HepG2 (cell line): ENCODE data around the gene MARCHF6. TPM values are rescaled to one million over a fixed set of nuclear protein-coding genes. Genes with fewer than 3 reads are reported as not detected.

Experiments used
- MTA1 ChIP-seq: sonication (generic); formaldehyde crosslinking; IDR thresholded peaks from 2 replicates; pipeline ENCODE4 v1.4.0; 2020; ENCODE audit warnings: missing genetic modification reagents, mild to moderate bottlenecking, borderline replicate concordance
- MXD4 ChIP-seq: IDR thresholded peaks from 2 replicates; pipeline ENCODE4 v1.6.1; 2016; ENCODE audit warnings: mild to moderate bottlenecking, missing biosample characterization, missing genetic modification reagents
- NCOA2 ChIP-seq: sonication (generic); formaldehyde crosslinking; IDR thresholded peaks from 2 replicates; pipeline ENCODE4 v1.8.0; 2022; ENCODE audit warnings: inconsistent platforms
- PHF5A ChIP-seq: IDR thresholded peaks from one replicate; pipeline ENCODE4 v1.6.1; 2018; ENCODE audit warnings: low read depth, missing genetic modification reagents; ENCODE audit not compliant: unreplicated experiment
- ZBTB20 ChIP-seq: sonication (generic); formaldehyde crosslinking; IDR thresholded peaks from 2 replicates; pipeline ENCODE4 v1.8.1; 2023; ENCODE audit warnings: missing genetic modification reagents, low read depth, mild to moderate bottlenecking, borderline replicate concordance
- ZBTB21 ChIP-seq: sonication (generic); formaldehyde crosslinking; IDR thresholded peaks from 2 replicates; pipeline ENCODE4 v1.4.0; 2020; ENCODE audit warnings: missing genetic modification reagents
- ZNF160 ChIP-seq: sonication (generic); formaldehyde crosslinking; IDR thresholded peaks from 2 replicates; pipeline ENCODE4 v1.8.0; 2022; ENCODE audit warnings: mild to moderate bottlenecking, inconsistent platforms, missing genetic modification reagents
- ZNF207 ChIP-seq: fragments of 450-650 bp; IDR thresholded peaks from 2 replicates; pipeline ENCODE4 v1.6.1; 2016; ENCODE audit warnings: antibody characterized with exemption, borderline replicate concordance
- ZNF225 ChIP-seq: sonication (generic); formaldehyde crosslinking; IDR thresholded peaks from 2 replicates; pipeline ENCODE4 v1.4.0; 2020; ENCODE audit warnings: mild to moderate bottlenecking, missing genetic modification reagents
- ZNF564 ChIP-seq: sonication (generic); formaldehyde crosslinking; IDR thresholded peaks from 2 replicates; pipeline ENCODE4 v1.8.1; 2023; ENCODE audit warnings: mild to moderate bottlenecking, missing genetic modification reagents
- ZNF570 ChIP-seq: sonication (generic); formaldehyde crosslinking; IDR thresholded peaks from 2 replicates; pipeline ENCODE4 v1.4.0; 2020; ENCODE audit warnings: mild to moderate bottlenecking, missing genetic modification reagents, borderline replicate concordance
- ZNF713 ChIP-seq: sonication (generic); formaldehyde crosslinking; IDR thresholded peaks from 2 replicates; pipeline ENCODE4 v1.4.0; 2020; ENCODE audit warnings: mild to moderate bottlenecking, missing genetic modification reagents
- polyA plus RNA-seq, 8 experiments: library from polyadenylated mRNA; depleted of rRNA in 3 of 8; stranded (reverse) in 7 of 8; unstranded in 1 of 8; fragments of >200 nt; fragmentation: Illumina TruSeq in 4 of 8; extraction: Trizol in 4 of 8; gene quantifications; 2 replicates each; pipeline versions ENCODE4 v1.2.1 to v1.2.3, GENCODE V29; 2011 to 2016; ENCODE audit warnings: low read depth in 4 of 8, missing spikeins in 1 of 8, mixed read lengths in 1 of 8; ENCODE audit not compliant: insufficient read depth in 1 of 8
- total RNA-seq, 5 experiments: library from RNA; depleted of rRNA; stranded (reverse); fragments of >200 nt; fragmentation: Illumina TruSeq; extraction: Trizol; gene quantifications; 2 replicates each; pipeline ENCODE4 v1.2.3, GENCODE V29; 2016; ENCODE audit warnings: low read depth in 1 of 5
- TF ChIP-seq, protein P1 (sequence below): sonication (generic); formaldehyde crosslinking; IDR thresholded peaks from 2 replicates; pipeline ENCODE4 v1.8.0; 2022; ENCODE audit warnings: missing genetic modification reagents, mild to moderate bottlenecking, borderline replicate concordance
- TF ChIP-seq, protein P2 (sequence below): sonication (generic); formaldehyde crosslinking; IDR thresholded peaks from 2 replicates; pipeline ENCODE4 v1.5.1; 2020; ENCODE audit warnings: mild to moderate bottlenecking, missing genetic modification reagents, moderate library complexity
- TF ChIP-seq, protein P3 (sequence below): IDR thresholded peaks from 2 replicates; pipeline ENCODE4 v1.6.1; 2018; ENCODE audit warnings: missing genetic modification reagents, mild to moderate bottlenecking, missing compliant biosample characterization
- TF ChIP-seq, protein P4 (sequence below): sonication (generic); formaldehyde crosslinking; IDR thresholded peaks from 2 replicates; pipeline ENCODE4 v1.9.0; 2021; ENCODE audit warnings: mild to moderate bottlenecking, missing genetic modification reagents
- TF ChIP-seq, protein P5 (sequence below): sonication (generic); formaldehyde crosslinking; IDR thresholded peaks from 2 replicates; pipeline ENCODE4 v1.8.0; 2022; ENCODE audit warnings: missing genetic modification reagents, low read depth, mild to moderate bottlenecking, borderline replicate concordance

The MARCHF6 gene
- total and polyA plus RNA-seq, 2 of the 13 experiments (the other 11 are each of a cell fraction or from before 2014, with no cell fraction given), result 48.6 to 107 TPM

DNA sequence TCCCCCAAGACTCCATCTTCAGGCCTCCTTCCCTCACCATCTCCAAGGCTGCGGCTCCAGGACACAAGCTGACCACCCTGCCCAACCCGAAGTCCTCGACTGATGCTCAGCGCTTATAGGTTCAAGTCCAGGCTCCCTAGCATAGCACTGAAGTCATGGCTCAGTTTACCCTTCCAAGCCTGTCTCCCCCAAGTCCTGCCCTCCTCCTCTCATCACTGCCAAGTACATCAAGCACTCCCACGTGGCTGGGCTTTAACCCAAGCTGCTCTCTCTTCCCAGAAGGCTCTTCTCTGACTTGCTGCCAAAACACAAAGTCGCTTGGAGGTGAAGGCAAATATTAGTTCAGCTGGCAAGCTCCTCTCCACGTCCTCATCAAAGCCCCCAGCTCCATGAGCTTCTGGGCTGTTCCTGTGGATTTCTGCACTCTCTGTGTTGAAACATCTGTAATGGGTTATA is 22.1 kb upstream of the MARCHF6 start (continued):
- TF ChIP-seq, protein P1, sequence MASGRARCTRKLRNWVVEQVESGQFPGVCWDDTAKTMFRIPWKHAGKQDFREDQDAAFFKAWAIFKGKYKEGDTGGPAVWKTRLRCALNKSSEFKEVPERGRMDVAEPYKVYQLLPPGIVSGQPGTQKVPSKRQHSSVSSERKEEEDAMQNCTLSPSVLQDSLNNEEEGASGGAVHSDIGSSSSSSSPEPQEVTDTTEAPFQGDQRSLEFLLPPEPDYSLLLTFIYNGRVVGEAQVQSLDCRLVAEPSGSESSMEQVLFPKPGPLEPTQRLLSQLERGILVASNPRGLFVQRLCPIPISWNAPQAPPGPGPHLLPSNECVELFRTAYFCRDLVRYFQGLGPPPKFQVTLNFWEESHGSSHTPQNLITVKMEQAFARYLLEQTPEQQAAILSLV (CRISPR knock-in tag), result no peak; the same call in 1 of the 2 replicates
- TF ChIP-seq ZNF160 (CRISPR knock-in tag), result no peak
- TF ChIP-seq, protein P2, sequence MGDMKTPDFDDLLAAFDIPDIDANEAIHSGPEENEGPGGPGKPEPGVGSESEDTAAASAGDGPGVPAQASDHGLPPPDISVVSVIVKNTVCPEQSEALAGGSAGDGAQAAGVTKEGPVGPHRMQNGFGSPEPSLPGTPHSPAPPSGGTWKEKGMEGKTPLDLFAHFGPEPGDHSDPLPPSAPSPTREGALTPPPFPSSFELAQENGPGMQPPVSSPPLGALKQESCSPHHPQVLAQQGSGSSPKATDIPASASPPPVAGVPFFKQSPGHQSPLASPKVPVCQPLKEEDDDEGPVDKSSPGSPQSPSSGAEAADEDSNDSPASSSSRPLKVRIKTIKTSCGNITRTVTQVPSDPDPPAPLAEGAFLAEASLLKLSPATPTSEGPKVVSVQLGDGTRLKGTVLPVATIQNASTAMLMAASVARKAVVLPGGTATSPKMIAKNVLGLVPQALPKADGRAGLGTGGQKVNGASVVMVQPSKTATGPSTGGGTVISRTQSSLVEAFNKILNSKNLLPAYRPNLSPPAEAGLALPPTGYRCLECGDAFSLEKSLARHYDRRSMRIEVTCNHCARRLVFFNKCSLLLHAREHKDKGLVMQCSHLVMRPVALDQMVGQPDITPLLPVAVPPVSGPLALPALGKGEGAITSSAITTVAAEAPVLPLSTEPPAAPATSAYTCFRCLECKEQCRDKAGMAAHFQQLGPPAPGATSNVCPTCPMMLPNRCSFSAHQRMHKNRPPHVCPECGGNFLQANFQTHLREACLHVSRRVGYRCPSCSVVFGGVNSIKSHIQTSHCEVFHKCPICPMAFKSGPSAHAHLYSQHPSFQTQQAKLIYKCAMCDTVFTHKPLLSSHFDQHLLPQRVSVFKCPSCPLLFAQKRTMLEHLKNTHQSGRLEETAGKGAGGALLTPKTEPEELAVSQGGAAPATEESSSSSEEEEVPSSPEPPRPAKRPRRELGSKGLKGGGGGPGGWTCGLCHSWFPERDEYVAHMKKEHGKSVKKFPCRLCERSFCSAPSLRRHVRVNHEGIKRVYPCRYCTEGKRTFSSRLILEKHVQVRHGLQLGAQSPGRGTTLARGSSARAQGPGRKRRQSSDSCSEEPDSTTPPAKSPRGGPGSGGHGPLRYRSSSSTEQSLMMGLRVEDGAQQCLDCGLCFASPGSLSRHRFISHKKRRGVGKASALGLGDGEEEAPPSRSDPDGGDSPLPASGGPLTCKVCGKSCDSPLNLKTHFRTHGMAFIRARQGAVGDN (CRISPR knock-in tag), result peak; percentile 83
- TF ChIP-seq PHF5A (CRISPR knock-in tag), result no peak
- peak; percentile 47; the same call in 1 of the 2 replicates for TF ChIP-seq ZNF564 (CRISPR knock-in tag)
- TF ChIP-seq ZNF207, result no peak
- peak; percentile 45; the same call in 1 of the 2 replicates for TF ChIP-seq MTA1 (CRISPR knock-in tag)
- no peak; the same call in 1 of the 2 replicates for TF ChIP-seq MXD4 (CRISPR knock-in tag)
- TF ChIP-seq, protein P3, sequence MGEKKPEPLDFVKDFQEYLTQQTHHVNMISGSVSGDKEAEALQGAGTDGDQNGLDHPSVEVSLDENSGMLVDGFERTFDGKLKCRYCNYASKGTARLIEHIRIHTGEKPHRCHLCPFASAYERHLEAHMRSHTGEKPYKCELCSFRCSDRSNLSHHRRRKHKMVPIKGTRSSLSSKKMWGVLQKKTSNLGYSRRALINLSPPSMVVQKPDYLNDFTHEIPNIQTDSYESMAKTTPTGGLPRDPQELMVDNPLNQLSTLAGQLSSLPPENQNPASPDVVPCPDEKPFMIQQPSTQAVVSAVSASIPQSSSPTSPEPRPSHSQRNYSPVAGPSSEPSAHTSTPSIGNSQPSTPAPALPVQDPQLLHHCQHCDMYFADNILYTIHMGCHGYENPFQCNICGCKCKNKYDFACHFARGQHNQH (CRISPR knock-in tag), result peak; percentile 50; the same call in 1 of the 2 replicates
- peak; percentile 40; the same call in 1 of the 2 replicates for TF ChIP-seq ZBTB20 (CRISPR knock-in tag)
- TF ChIP-seq, protein P4, sequence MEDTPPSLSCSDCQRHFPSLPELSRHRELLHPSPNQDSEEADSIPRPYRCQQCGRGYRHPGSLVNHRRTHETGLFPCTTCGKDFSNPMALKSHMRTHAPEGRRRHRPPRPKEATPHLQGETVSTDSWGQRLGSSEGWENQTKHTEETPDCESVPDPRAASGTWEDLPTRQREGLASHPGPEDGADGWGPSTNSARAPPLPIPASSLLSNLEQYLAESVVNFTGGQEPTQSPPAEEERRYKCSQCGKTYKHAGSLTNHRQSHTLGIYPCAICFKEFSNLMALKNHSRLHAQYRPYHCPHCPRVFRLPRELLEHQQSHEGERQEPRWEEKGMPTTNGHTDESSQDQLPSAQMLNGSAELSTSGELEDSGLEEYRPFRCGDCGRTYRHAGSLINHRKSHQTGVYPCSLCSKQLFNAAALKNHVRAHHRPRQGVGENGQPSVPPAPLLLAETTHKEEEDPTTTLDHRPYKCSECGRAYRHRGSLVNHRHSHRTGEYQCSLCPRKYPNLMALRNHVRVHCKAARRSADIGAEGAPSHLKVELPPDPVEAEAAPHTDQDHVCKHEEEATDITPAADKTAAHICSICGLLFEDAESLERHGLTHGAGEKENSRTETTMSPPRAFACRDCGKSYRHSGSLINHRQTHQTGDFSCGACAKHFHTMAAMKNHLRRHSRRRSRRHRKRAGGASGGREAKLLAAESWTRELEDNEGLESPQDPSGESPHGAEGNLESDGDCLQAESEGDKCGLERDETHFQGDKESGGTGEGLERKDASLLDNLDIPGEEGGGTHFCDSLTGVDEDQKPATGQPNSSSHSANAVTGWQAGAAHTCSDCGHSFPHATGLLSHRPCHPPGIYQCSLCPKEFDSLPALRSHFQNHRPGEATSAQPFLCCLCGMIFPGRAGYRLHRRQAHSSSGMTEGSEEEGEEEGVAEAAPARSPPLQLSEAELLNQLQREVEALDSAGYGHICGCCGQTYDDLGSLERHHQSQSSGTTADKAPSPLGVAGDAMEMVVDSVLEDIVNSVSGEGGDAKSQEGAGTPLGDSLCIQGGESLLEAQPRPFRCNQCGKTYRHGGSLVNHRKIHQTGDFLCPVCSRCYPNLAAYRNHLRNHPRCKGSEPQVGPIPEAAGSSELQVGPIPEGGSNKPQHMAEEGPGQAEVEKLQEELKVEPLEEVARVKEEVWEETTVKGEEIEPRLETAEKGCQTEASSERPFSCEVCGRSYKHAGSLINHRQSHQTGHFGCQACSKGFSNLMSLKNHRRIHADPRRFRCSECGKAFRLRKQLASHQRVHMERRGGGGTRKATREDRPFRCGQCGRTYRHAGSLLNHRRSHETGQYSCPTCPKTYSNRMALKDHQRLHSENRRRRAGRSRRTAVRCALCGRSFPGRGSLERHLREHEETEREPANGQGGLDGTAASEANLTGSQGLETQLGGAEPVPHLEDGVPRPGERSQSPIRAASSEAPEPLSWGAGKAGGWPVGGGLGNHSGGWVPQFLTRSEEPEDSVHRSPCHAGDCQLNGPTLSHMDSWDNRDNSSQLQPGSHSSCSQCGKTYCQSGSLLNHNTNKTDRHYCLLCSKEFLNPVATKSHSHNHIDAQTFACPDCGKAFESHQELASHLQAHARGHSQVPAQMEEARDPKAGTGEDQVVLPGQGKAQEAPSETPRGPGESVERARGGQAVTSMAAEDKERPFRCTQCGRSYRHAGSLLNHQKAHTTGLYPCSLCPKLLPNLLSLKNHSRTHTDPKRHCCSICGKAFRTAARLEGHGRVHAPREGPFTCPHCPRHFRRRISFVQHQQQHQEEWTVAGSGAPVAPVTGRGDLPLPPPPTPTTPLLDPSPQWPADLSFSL, result no peak
- TF ChIP-seq NCOA2 (CRISPR knock-in tag), result peak; percentile 43
- no peak for TF ChIP-seq ZNF570 (CRISPR knock-in tag)
- TF ChIP-seq, protein P5, sequence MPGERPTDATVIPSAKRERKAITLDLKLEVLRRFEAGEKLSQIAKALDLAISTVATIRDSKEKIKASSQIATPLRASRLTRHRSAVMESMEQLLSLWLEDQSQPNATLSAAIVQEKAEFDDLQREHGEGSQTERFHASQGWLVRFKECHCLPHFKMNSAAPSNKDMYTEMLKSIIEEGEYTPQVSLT (CRISPR knock-in tag), result no peak
- no peak for TF ChIP-seq ZNF713 (CRISPR knock-in tag)
- no peak for TF ChIP-seq ZNF225
- TF ChIP-seq ZBTB21 (CRISPR knock-in tag), result no peak
